ENCODE data around the gene PREX1. TPM values are rescaled to one million over a fixed set of nuclear protein-coding genes. Genes with fewer than 3 reads are reported as not detected.

Gene PREX1
- total RNA-seq, 1 donor from 2014 or later, result 248 TPM

DNA sequence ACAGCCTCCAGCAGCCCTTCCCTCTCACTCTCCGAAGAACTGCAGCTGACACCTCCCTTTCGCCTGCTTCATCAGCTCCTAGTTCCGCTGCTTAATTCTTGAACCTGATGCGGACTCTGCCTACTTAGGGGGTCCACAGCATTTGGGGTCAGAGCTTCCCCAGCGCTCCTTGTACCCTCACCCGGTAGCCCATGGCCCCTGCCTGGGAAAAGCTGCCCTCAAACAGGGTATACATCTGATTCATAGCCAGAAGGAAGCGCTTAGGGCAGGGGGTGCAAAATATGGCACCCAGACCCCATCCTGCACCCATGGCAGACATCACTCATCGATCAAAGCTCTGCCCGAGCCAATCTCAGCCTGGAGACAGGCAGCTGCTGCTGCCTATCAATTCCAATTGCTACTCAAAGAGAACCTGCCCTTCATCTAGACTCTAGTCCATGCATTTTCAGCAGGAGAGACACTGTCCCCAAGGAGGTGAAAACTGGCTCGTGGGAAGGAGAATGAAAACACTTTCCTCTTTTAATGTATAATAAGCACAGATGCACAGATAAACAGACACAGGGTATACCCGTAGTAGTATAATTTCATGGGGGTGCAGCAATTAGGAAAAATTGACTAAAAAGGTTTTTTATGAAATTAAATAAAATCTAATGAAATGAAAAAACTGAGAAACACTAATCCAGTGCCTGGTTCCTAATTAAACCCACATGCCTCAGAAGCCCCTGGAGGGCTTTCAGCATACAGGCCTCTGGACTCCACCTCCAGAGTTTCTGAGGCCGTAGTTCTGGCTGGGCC lies 194.8 kb downstream of the PREX1 start:
- H3K9me3 Mint-ChIP-seq (ENCODE audit: unreplicated experiment), result no peaks in the 10 kb centered on the region
- no peak for DNase-seq (ENCODE audit: low spot score)
- no peak overlapping the region for H3K27ac Mint-ChIP-seq (ENCODE audit: unreplicated experiment)
- TF ChIP-seq, protein P1, sequence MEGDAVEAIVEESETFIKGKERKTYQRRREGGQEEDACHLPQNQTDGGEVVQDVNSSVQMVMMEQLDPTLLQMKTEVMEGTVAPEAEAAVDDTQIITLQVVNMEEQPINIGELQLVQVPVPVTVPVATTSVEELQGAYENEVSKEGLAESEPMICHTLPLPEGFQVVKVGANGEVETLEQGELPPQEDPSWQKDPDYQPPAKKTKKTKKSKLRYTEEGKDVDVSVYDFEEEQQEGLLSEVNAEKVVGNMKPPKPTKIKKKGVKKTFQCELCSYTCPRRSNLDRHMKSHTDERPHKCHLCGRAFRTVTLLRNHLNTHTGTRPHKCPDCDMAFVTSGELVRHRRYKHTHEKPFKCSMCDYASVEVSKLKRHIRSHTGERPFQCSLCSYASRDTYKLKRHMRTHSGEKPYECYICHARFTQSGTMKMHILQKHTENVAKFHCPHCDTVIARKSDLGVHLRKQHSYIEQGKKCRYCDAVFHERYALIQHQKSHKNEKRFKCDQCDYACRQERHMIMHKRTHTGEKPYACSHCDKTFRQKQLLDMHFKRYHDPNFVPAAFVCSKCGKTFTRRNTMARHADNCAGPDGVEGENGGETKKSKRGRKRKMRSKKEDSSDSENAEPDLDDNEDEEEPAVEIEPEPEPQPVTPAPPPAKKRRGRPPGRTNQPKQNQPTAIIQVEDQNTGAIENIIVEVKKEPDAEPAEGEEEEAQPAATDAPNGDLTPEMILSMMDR (IDR thresholded peaks at IDR 0.05; ENCODE audit: unreplicated experiment), result no peak
- peak overlapping the region; percentile 42 for H3K4me3 Mint-ChIP-seq (ENCODE audit: unreplicated experiment)
- peaks cover 37% of the 10 kb centered on the region for H3K27me3 Mint-ChIP-seq (ENCODE audit: unreplicated experiment)
- peaks cover 16% of the 10 kb centered on the region for H3K4me1 Mint-ChIP-seq (ENCODE audit: unreplicated experiment)
- peaks cover 50% of the 10 kb centered on the region for H3K36me3 Mint-ChIP-seq (ENCODE audit: low read depth, unreplicated experiment)

DNA sequence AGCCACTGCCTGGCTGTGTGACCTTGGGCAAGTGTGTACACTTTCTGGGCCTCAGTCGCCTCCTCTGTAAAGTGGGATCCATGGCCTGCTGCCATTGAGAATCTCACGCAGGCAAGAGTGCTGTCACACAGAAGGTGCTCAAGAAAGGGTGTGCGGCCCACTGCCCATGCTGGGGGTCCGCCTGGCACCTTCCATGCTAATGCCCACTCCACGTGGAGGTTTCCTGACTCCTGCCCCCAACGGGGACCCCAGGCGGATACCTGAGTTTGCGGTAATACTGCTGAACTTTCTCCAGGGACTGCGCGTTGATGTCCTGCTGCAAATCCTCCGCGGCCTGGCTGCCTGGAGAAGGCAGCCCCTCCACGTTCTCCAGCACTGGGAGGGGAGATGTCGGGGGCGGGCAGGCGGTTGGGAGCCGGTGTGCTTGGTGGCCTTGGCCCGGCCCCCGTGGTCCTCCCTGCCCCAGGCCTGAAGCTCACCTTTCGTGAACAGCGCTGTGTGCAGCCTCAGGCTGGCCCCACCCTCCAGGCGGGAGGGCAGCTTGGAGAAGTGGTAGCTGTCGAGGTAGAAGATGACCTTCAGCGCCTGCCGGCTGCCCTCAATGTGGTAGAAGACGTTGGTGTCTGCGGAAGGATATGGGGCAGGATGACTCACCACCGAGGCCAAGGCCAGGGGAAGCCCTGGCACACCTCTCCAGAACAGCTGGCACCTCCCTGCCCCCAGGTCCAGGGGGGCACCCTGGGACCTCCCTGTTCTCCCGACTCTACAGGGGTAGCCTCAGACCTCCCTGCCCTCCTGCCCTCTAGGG lies 195.6 kb downstream of the PREX1 start:
- Mint-ChIP-seq H3K27me3 (ENCODE audit: unreplicated experiment) (peaks cover 37% of the 10 kb centered on the region), H3K9me3 (ENCODE audit: unreplicated experiment) (no peaks in the 10 kb centered on the region)
- TF ChIP-seq, protein P1 (IDR thresholded peaks at IDR 0.05; ENCODE audit: unreplicated experiment), result no peak

DNA sequence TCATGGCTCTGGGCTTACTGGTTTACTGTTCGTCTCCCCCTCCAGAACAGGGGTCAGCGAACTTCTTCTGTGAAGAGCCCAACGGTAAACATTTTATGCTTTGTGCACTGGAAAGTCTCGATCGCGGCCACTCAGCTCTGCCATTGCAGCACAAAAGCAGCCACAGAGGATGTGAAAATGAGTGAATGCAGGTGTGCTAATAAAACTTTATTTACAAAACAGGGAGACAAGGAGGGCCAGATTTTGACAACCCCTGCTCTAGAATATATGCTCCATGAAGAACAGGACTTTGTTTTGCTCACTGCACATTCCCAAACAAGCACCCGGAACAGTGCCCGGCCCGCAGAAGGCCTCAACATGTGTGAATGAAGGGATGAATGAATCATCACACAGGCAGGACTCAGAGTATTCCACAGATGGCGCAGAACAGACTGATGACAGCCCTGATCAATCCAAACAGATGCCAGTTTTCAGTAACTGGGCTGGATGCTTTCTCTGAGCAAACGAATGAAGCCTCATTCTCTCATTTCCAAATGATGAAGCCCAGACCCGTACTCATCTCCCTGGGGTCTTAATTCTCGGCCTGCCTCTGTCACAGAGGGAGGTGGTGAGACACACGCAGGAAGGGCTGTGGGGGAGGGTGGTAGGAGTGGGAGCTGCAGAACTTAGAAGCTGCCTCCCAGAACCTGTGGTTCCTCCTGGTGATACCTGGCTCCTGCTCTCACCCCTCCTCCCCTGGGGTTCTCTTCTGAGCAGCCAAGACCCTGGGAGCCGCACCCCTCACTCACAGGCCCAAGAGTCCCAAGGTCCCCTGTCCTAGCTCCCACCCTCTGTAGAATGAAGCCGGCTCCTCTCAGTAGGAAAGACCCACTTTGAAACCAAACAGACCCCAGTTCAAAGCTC lies 196.4 kb downstream of the PREX1 start:
- Mint-ChIP-seq H3K27ac (ENCODE audit: unreplicated experiment) (peak overlapping the region; percentile 74), H3K4me3 (ENCODE audit: unreplicated experiment) (peak overlapping the region; percentile 71), H3K9me3 (ENCODE audit: unreplicated experiment) (no peaks in the 10 kb centered on the region), H3K36me3 (ENCODE audit: low read depth, unreplicated experiment) (peaks cover 53% of the 10 kb centered on the region), H3K27me3 (ENCODE audit: unreplicated experiment) (peaks cover 35% of the 10 kb centered on the region), H3K4me1 (ENCODE audit: unreplicated experiment) (peaks cover 15% of the 10 kb centered on the region)
- DNase-seq (ENCODE audit: low spot score), result no peak
- TF ChIP-seq, protein P1 (IDR thresholded peaks at IDR 0.05; ENCODE audit: unreplicated experiment), result no peak

More for the DNA sequence above, 195.6 kb downstream of the PREX1 start:
- peaks cover 15% of the 10 kb centered on the region for H3K4me1 Mint-ChIP-seq (ENCODE audit: unreplicated experiment)
- no peak for DNase-seq (ENCODE audit: low spot score)
- no peak overlapping the region for H3K27ac Mint-ChIP-seq (ENCODE audit: unreplicated experiment)
- H3K4me3 Mint-ChIP-seq (ENCODE audit: unreplicated experiment), result no peak overlapping the region
- peaks cover 47% of the 10 kb centered on the region for H3K36me3 Mint-ChIP-seq (ENCODE audit: low read depth, unreplicated experiment)

DNA sequence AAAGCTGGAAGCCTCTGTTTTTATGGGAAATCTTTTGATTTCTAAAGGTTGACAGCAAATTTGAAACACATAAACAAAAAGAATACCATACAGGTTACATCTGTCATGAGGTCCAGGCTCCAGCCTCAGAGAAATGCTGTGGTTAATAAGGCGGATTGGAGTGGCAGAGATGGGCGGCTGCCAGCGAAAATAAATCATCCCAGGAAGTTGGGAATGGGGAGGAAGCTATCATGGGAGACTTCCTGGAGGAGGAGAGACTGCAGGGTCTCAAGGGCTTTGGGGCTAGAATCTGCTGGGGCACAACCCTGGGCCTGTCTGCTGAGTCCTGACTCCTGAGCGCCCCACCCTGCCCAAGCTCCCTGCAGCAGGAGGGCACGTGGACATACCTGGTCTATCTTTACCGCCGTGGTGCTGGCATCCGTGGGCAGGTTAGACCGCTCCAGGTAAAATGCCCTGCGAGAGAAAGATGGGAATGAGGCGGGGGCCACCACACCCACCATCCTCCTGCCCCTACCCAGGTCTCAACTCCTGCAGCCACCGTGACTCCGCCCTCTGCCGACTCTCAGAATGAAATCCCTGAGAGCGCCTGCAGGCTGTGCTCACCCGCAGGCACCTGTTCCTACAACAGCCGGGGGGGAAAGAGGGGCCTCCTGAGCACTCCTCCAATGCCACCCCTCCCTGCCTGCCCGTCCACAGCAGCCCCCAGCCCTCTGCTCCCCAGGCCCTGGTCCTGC lies 197.3 kb downstream of the PREX1 start:
- Mint-ChIP-seq H3K27me3 (ENCODE audit: unreplicated experiment) (peaks cover 38% of the 10 kb centered on the region), H3K36me3 (ENCODE audit: low read depth, unreplicated experiment) (peaks cover 57% of the 10 kb centered on the region), H3K4me1 (ENCODE audit: unreplicated experiment) (peaks cover 15% of the 10 kb centered on the region), H3K27ac (ENCODE audit: unreplicated experiment) (peak overlapping the region; percentile 74), H3K4me3 (ENCODE audit: unreplicated experiment) (no peak overlapping the region), H3K9me3 (ENCODE audit: unreplicated experiment) (no peaks in the 10 kb centered on the region)
- TF ChIP-seq, protein P1 (IDR thresholded peaks at IDR 0.05; ENCODE audit: unreplicated experiment), result no peak
- DNase-seq (ENCODE audit: low spot score), result no peak
